ENCODE results near the gene PDE4D.

GRCh38 chr5:59538750-59539121 lies 354.8 kb downstream of the PDE4D start:
- TF ChIP-seq CTCF (IDR thresholded peaks at IDR 0.05), result no peak
- no peak for TF ChIP-seq EZH2 (IDR thresholded peaks at IDR 0.05)
- TF ChIP-seq EZH2phosphoT487 (IDR thresholded peaks at IDR 0.05), result no peak

Data from neural progenitor cell (in vitro differentiated cells).